22Rv1 (cell line): ENCODE data around the gene TAPBP.
A peak's percentile ranks its signal among the peaks of the same experiment; 100 is the strongest.

Source experiments
- ZFX ChIP-seq: fragments of 450-650 bp; IDR thresholded peaks from 2 replicates; pipeline ENCODE4 v1.6.1; 2017; ENCODE audit warnings: antibody characterized with exemption, borderline replicate concordance
- TF ChIP-seq, protein P1 (sequence below): fragments of 450-650 bp; IDR thresholded peaks from 2 replicates; pipeline ENCODE4 v1.5.1; 2017; ENCODE audit warnings: mild to moderate bottlenecking

DNA sequence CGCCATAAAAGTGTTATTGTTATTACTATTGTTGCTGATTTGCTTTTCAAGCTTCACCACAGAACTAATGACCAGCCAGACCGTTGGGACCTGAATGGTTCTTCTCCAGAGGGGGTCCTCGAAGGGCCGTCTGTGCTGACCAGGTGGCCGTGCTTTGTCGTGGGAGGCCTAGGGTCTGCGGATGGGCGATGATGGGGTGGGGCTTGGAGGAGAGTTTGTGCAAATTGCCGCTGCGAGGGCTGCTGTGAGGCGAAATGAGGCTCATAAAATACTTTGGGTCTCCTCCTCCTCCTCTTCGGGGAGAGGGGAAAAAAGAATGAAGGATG is 9.7 kb upstream of the TAPBP start:
- TF ChIP-seq, protein P1, sequence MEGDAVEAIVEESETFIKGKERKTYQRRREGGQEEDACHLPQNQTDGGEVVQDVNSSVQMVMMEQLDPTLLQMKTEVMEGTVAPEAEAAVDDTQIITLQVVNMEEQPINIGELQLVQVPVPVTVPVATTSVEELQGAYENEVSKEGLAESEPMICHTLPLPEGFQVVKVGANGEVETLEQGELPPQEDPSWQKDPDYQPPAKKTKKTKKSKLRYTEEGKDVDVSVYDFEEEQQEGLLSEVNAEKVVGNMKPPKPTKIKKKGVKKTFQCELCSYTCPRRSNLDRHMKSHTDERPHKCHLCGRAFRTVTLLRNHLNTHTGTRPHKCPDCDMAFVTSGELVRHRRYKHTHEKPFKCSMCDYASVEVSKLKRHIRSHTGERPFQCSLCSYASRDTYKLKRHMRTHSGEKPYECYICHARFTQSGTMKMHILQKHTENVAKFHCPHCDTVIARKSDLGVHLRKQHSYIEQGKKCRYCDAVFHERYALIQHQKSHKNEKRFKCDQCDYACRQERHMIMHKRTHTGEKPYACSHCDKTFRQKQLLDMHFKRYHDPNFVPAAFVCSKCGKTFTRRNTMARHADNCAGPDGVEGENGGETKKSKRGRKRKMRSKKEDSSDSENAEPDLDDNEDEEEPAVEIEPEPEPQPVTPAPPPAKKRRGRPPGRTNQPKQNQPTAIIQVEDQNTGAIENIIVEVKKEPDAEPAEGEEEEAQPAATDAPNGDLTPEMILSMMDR, result peak; percentile 10; the same call in 1 of the 2 replicates
- TF ChIP-seq ZFX, result no peak
